Measurements from ENCODE around the gene EFTUD2.
"Not testable (repeated sequence)": the region's sequence is repeated elsewhere in the genome, so short reads cannot be mapped to it uniquely, and the experiment has no call there.

EFTUD2 gene

GRCh38 chr17:44899074-44899782 is at the start of gene EFTUD2:
TSS of gene EFTUD2 (minus strand) at chr17:44899445. CDS start at chr17:44894521, 4,924 bp downstream.
- peak; percentile 90 for DNase-seq (ENCODE audit: low spot score)

DNA sequence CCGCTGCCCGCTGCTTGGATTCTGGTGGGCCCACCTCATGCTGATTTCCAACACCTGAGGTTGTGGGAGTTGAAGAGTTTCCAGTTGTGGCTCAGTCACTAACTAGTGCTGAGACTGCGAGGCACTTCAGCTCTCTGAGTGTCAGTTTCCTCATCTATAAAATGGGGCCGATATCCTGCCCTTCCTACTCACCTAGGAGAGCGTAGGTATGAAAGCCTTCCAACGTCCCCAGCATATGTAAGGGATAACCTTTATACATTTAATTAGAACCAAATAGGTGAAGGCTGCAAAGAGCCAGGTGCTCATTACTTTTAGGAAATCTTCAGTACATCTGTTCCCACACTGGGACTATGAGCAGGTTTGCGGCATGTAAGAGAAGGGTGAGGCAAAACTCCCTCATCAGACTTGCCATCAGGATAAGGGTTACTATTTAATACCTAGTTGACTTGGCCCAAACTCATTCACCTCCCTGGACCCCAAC is 49.1 kb upstream of the EFTUD2 start:
- no peak for DNase-seq (ENCODE audit: low spot score)

DNA sequence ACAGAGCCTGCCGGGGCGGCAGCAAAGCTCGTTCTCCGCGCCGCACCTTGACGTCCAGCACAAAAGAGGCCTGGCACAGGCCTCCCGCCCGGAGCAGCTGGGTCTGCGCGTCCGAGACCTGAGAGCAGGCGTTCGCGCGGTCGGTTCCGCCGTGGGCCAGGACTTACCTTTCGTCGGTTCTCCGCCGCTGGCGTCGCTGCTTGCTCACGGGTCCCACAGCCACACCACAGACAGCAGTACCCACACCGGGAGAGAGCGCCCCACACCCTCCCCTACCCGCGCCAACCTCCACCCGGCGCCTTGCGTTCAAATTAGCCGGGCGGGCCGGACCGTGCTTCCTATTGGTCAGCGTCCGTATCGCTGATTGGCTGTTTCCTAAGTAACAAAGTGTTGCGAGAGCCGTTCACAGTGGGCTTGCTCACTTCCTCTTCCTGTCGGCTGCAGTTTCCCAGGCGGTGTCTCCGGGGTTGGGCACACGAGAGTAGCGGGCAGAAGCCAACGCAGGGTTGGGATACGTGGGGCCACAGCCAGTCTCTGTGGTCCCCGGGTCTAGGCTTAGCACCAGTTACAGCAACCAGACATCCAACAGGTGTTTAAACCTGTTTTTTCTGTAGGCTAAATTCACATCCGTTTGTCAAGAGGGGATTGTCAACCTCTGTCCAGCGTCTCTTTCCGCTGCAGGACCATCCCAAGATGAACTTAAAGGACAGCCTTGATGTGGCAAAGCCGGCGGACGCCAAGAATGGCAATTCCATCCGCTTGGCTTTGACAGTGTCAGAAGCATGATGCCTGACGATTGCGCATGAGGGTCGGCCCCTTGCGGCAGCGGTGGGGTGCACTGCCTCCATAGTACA is 48.4 kb upstream of the EFTUD2 start, which contains the start of gene KIF18B:
Gene KIF18B, minus strand, starts transcription at position 313 of the 854 bp plus-strand sequence. CDS start 11,429 bp downstream, outside the sequence.
- peak; percentile 99 for DNase-seq (ENCODE audit: low spot score)

DNA sequence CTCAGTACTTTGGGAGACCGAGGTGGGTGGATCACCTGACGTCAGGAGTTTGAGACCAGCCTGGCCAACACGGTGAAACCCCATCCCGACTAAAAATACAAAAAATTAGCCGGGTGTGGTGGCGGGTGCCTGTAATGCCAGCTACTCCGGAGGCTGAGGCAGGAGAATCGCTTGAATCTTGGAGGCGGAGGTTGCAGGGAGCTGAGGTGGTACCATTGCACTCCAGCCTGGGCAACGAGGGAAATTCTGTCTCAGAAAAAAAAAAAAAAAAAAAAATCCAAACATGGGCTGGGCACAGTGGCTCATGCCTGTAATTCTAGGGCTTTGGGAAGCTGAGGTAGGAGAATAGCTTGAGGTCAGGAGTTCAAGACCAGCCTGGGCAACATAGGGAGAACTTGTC is 46.4 kb upstream of the EFTUD2 start:
- not testable (repeated sequence) for DNase-seq (ENCODE audit: low spot score)

DNA sequence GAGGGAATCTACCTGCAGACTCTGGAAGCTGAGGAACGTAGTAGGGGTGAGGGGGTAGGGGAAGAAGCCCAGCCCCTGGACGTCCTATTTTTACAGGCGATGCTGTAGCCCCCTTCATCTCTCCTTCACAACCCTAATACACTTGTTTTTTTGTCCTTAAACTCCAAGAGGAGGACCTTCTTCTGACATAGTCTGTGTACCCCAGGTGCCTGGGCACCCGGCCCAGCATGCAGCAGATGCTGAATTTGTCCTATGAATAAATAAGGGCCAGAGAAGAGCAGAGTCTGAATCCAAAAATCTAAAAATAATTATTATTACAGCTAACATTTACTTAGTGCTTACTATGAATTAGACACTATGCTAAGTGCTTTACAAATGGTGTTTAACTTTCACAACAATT is 43.2 kb upstream of the EFTUD2 start:
- DNase-seq (ENCODE audit: low spot score) = no peak

DNA sequence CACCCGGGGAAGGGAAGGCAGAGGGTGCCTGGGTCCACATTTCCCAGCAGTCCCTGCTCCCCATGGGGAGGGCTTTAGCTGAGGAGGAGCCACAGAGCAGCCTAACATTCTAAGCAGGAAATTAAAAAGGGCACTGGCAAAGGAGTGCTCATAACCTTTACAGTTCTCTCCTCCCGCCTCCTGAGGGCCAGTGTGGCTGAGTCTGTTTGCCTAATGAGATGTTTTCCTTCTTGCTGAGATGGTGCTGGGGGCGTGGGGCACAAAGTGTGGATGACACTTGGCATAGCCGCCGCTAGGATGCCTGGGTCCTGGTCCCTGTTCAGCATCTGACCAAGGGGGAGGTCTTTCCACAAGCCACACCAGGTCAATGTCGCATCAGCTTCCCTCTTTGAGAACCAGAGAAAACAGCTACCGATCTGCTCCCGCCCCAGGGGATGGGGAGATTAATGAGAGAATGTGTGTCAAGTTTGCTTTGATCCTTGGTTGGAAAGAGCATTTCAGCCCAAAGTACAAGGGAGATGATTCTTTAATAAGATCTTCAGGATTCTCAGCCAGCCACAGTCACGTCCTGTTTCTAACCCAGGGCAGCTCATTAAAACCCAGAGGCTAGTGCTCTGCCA is 42.6 kb upstream of the EFTUD2 start:
- DNase-seq (ENCODE audit: low spot score) = no peak

DNA sequence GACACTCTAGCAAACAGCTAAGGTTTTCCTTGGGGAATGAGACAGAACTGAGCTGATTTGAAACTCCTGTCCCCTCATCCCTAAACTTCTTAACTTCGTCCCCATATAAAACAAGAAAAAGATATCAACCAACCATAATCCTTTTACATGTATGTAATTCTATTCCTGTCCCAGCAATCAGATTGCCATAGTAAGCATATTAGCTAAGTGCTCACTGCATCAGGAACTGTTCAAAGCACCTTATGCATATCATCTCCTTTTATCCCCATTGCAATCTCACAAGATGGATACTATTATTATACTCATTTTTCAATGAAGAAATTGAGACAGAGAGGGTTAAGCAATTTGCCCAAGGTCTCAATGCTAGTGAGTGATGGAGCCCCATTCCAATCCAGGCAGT is 41.5 kb upstream of the EFTUD2 start:
- DNase-seq (ENCODE audit: low spot score) = no peak

GRCh38 chr17:44940317-44940716 is 41.1 kb upstream of the EFTUD2 start:
- no peak for DNase-seq (ENCODE audit: low spot score)

DNA sequence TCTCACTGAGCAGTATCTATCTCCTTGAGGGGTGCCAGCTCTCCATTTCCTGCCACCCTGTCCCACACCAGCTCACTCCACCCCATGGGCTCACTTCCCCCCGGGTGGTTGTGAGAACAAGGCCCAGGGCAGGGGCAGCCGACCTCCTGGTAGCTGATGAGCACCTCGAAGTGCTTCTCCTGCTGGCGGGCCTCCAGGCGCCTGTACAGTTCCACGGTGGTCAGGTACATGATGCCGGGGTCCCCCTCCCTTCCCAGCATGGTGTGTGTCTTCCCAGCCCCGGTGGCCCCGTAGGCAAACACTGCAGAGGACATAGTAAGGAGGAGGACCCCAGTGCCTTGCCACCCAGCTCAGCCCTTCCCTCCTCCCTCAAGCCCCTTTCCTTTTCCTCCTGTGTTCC is 35.9 kb upstream of the EFTUD2 start:
- DNase-seq (ENCODE audit: low spot score) = no peak

DNA sequence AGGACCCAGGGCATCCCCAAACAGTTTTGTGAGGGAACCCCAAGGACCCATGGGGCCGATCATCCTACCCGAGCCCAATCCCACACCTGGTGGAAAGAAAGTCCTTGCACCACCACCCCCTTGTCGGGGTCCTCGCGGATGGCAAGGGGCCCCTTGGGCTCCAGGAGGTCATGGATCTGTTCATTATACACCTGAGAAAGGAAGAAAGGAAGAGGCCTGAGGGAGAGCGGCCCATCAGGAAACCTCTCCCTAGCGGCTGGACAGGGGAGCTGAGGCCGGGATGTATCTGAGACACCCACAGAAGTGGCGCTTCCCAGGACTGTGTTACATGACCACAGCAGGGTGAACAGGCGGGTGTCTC is 35.5 kb upstream of the EFTUD2 start:
- DNase-seq (ENCODE audit: low spot score) = no peak

GRCh38 chr17:44933824-44934744 is 34.8 kb upstream of the EFTUD2 start:
- DNase-seq (ENCODE audit: low spot score) = no peak

GRCh38 chr17:44932787-44933097 is 33.5 kb upstream of the EFTUD2 start:
- DNase-seq (ENCODE audit: low spot score) = no peak

DNA sequence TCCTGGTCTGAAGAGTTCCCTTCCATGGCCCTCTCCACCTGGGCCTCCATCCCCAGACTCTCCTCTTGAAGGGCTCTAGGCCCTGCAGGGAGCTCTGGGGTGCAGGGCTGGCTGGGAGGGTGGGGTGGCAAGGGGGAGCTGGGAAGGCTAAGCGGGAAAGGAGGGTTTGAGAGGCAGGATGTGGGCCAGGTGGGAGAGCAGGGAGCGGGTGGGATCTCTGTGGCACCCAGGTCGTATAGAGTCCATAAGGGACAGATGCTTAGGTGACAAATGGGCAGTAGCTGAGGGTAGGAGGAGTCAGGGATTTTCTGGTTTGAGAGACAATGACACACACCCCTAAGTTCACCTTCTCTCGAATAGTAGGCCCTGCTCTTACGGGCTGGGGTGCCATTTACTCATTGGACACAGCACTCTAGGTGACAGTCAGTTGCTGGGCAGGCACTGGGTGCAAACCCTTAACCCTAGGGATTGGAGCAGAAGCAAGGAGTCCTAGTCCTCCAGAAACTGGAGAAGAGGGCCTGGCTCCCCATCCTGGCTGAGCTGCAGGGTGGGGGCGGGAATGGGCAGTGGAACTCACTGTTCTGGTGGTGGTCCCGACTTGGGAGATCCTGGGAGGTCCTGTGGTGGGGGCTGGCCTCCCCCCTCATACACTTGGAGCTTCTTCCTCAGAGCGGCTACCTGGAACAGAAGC is 33.0 kb upstream of the EFTUD2 start:
- DNase-seq (ENCODE audit: low spot score) = no peak

DNA sequence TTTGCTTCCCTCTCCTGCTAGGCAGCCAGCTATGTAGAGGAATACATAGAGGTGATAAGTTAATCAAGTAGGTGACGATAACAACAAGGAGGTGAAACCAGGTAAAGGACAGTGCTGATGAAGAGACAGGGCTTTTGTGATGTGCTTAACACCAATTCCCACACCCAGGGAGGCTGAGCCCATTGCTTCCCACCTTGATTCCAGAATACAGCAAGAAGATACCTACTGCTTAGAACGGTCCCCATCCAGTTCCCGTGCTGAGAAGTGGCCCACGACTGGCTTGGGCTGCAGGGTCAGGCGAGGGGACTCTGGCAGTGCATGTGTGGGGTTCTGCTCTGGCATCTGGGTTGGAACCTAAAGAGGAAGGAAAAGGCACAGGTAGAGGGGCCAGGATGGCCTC is 32.1 kb upstream of the EFTUD2 start:
- DNase-seq (ENCODE audit: low spot score) = no peak

- no peak for DNase-seq (ENCODE audit: low spot score)
Measured at GRCh38 chr17:44930667-44931066, 31.4 kb upstream of the EFTUD2 start.

DNA sequence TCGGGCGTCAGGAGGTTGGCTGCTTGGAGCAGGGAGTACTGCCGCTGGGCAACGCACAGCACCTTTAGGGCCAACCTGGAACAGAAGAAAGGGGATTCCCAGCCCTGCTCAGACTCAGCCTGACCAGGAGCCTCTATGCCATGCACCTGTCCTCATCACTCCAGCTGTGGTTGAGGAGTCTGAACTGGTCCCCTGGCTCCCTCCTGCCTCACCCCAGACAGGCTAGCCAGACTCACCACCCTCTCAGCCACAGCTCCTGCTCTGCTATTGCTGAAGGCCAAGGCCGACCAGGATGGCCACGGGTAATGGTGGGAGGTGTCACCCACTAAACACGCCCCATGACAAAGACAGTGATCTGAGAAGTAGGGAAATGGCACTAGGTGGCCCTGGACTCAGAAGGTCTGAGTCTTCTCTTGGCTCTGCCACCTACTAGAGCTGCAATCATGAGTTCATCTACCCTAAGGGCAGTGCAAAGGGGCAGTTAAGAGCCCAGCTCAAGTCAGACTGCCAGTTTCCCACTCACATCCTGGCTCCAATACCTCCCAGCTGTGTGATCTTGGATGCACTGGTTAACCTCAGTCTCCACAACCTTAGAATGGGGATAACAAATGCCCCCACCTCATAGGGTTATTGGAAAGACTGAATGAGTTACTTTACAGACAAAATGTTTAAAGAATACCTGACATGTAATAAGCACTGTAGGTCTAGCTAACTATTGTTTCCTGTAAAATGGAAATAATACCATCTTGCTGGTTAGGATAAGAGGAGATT is 29.9 kb upstream of the EFTUD2 start:
- DNase-seq (ENCODE audit: low spot score) = no peak

DNA sequence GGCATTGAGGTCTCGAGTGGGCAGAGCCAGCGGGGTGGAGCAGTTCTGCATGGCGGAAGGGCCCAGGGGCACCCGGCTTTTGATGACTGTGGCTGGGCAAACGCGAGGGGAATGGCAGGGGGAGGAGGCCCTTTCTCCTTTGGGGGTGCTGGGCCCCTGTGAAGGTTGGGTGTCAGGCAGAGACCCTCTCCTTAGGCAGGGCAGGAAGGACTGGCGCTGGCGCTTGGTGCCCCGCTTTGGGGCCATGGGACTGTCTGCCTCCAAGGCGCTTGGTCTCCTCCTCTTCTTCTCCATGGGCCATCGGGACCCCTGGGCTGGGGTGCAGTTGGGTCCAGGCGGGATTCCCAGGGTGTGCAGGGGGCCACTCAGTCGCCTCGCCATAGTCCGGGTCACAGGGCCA is 28.9 kb upstream of the EFTUD2 start:
- DNase-seq (ENCODE audit: low spot score) = no peak

GRCh38 chr17:44927696-44928095 is 28.5 kb upstream of the EFTUD2 start:
- no peak for DNase-seq (ENCODE audit: low spot score)

- no peak for DNase-seq (ENCODE audit: low spot score)
Measured at GRCh38 chr17:44926821-44927525, 27.7 kb upstream of the EFTUD2 start.
